K562 (cell line): ENCODE results near the gene TMEM79. TPM values are rescaled to one million over a fixed set of nuclear protein-coding genes. Genes with fewer than 3 reads are reported as not detected.

Source experiments
- CREB3 ChIP-seq: fragments of 450-650 bp; conservative IDR thresholded peaks from 2 replicates; pipeline ENCODE4 v1.6.1; 2016; ENCODE audit warnings: missing genetic modification characterization, low read depth, mild to moderate bottlenecking, missing compliant biosample characterization, moderate library complexity
- E2F3 ChIP-seq: fragments of 250-450 bp; sonication (Bioruptor Pico); IDR thresholded peaks from 2 replicates; pipeline ENCODE4 v1.4.0; 2020; ENCODE audit warnings: mild to moderate bottlenecking
- ELF1 ChIP-seq: fragments of 200-800 bp; sonication (Bioruptor generic); IDR thresholded peaks from 2 replicates; pipeline ENCODE4 v1.6.1; 2016; ENCODE audit warnings: missing genetic modification characterization, missing compliant biosample characterization
- FOXK2 ChIP-seq, 2 experiments: fragments of 450-650 bp; IDR thresholded peaks in 1 of 2; conservative IDR thresholded peaks in 1 of 2; 2 replicates each; pipeline ENCODE4 v1.6.1; 2016; ENCODE audit warnings: low read depth in 2 of 2, mild to moderate bottlenecking in 1 of 2
- GABPA ChIP-seq: fragments of 200-800 bp; sonication (Bioruptor generic); conservative IDR thresholded peaks from 2 replicates; pipeline ENCODE4 v1.6.1; 2016; ENCODE audit warnings: low read depth, missing genetic modification characterization, missing compliant biosample characterization
- HDAC1 ChIP-seq, 2 experiments: fragments of 450-650 bp; IDR thresholded peaks; 2 replicates each; pipeline ENCODE4 v1.6.1; 2016 to 2017; ENCODE audit warnings: inconsistent platforms in 1 of 2, mild to moderate bottlenecking in 1 of 2, moderate library complexity in 1 of 2
- KDM2B ChIP-seq: fragments of 250-450 bp; sonication (Bioruptor Pico); IDR thresholded peaks from 2 replicates; pipeline ENCODE4 v1.8.0; 2021; ENCODE audit warnings: mild to moderate bottlenecking, moderate library complexity
- MBD2 ChIP-seq: sonication (generic); IDR thresholded peaks from 2 replicates; pipeline ENCODE4 v1.6.1; 2016; ENCODE audit warnings: low read depth, borderline replicate concordance
- NCOR1 ChIP-seq: fragments of 450-650 bp; IDR thresholded peaks from 2 replicates; pipeline ENCODE4 v1.6.1; 2016; ENCODE audit warnings: mild to moderate bottlenecking, moderate library complexity
- PHB2 ChIP-seq: fragments of 450-650 bp; IDR thresholded peaks from 2 replicates; pipeline ENCODE4 v1.6.1; 2017; ENCODE audit warnings: low read depth
- RB1 ChIP-seq: fragments of 450-650 bp; IDR thresholded peaks from 2 replicates; pipeline ENCODE4 v1.6.1; 2017; ENCODE audit warnings: low read depth, mild to moderate bottlenecking
- SIN3A ChIP-seq, 2 experiments: fragments of 150-350 bp in 1 of 2; IDR thresholded peaks; 2 replicates each; pipeline ENCODE4 v1.6.1; 2011 to 2016; ENCODE audit warnings: borderline replicate concordance in 2 of 2, low read depth in 2 of 2, low read length in 2 of 2, mild to moderate bottlenecking in 2 of 2, moderate library complexity in 2 of 2; ENCODE audit not compliant: control insufficient read depth in 1 of 2
- TAF9B ChIP-seq: fragments of 450-650 bp; IDR thresholded peaks from 2 replicates; pipeline ENCODE4 v1.6.1; 2018; ENCODE audit warnings: mild to moderate bottlenecking; ENCODE audit not compliant: partially characterized antibody
- TBL1XR1 ChIP-seq, 2 experiments: IDR thresholded peaks; 2 replicates each; pipeline ENCODE4 v1.6.1; 2012; ENCODE audit warnings: improper control_type of control experiment in 2 of 2, low read length in 2 of 2, mild to moderate bottlenecking in 1 of 2
- TFE3 ChIP-seq: fragments of 450-650 bp; formaldehyde crosslinking; IDR thresholded peaks from 2 replicates; pipeline ENCODE4 v1.4.0; 2020; ENCODE audit warnings: mild to moderate bottlenecking, mixed read lengths
- ZBTB9 ChIP-seq: fragments of 450-650 bp; formaldehyde crosslinking; IDR thresholded peaks from 2 replicates; pipeline ENCODE4 v1.4.0; 2020; ENCODE audit warnings: mild to moderate bottlenecking, moderate library complexity
- ZFPM2 ChIP-seq: fragments of 250-450 bp; sonication (Bioruptor Pico); IDR thresholded peaks from 2 replicates; pipeline ENCODE4 v1.5.1; 2022; ENCODE audit warnings: mild to moderate bottlenecking
- ZNF133 ChIP-seq: fragments of 250-450 bp; sonication (Bioruptor Pico); IDR thresholded peaks from 2 replicates; pipeline ENCODE4 v1.4.0; 2020; ENCODE audit warnings: mild to moderate bottlenecking
- ZNF165 ChIP-seq: fragments of 250-450 bp; sonication (Bioruptor Pico); IDR thresholded peaks from 2 replicates; pipeline ENCODE4 v1.4.0; 2020; ENCODE audit warnings: borderline replicate concordance
- ZNF239 ChIP-seq: fragments of 250-450 bp; sonication (Bioruptor Pico); IDR thresholded peaks from 2 replicates; pipeline ENCODE4 v1.4.0; 2020; ENCODE audit warnings: mild to moderate bottlenecking
- ZNF253 ChIP-seq: fragments of 250-450 bp; sonication (Bioruptor Pico); conservative IDR thresholded peaks from 2 replicates; pipeline ENCODE4 v1.6.1; 2021; ENCODE audit warnings: mild to moderate bottlenecking
- ZNF408 ChIP-seq: fragments of 250-450 bp; sonication (Bioruptor Pico); IDR thresholded peaks from 2 replicates; pipeline ENCODE4 v1.4.0; 2020; ENCODE audit warnings: low read depth, mild to moderate bottlenecking, moderate library complexity
- ZNF507 ChIP-seq: conservative IDR thresholded peaks from 2 replicates; pipeline ENCODE4 v1.6.1; 2017; ENCODE audit warnings: missing genetic modification characterization, missing compliant biosample characterization
- ZNF655 ChIP-seq: fragments of 250-450 bp; sonication (Bioruptor Pico); IDR thresholded peaks from 2 replicates; pipeline ENCODE4 v1.5.0; 2021
- polyA plus RNA-seq, 8 experiments: library from polyadenylated mRNA; depleted of rRNA in 4 of 8; stranded (reverse) in 5 of 8; unstranded in 3 of 8; fragments of >200 nt; fragmentation: Nextera tagmentation in 2 of 8; fragmentation: Illumina TruSeq in 1 of 8; extraction: Ambion mirVana in 2 of 8; extraction: Trizol in 1 of 8; gene quantifications; 2 replicates each; pipeline versions ENCODE4 v1.2.1 to v1.2.3, GENCODE V29; 2011 to 2014; ENCODE audit warnings: inconsistent platforms in 1 of 8, missing spikeins in 1 of 8
- total RNA-seq, 7 experiments: library from RNA; depleted of rRNA in 6 of 7; stranded (reverse); fragments of >200 nt in 6 of 7; fragmentation: Illumina TruSeq in 2 of 7; extraction: Trizol in 2 of 7; gene quantifications; 2 replicates each; pipeline versions ENCODE4 v1.2.1 to v1.2.3, GENCODE V29; 2011 to 2021; ENCODE audit warnings: low replicate concordance in 1 of 7

Gene TMEM79
- total and polyA plus RNA-seq, 9 of the 15 experiments (the other 6 are each of a cell fraction or from before 2014, with no cell fraction given) = 0.69 to 6.8 (median 4.0) TPM

- no peak for TF ChIP-seq CREB3 (tag)
- peak; percentile 78 for TF ChIP-seq TAF9B
- peak; percentile 4 to 21; a peak in 2 of 4 replicates for TF ChIP-seq FOXK2 (conservative IDR thresholded peaks at IDR 0.05 in 1 of 2, IDR thresholded peaks at IDR 0.05 in 1 of 2; ENCODE audit: low read depth in 2 of 2)
- peak; percentile 98 for TF ChIP-seq MBD2
- TF ChIP-seq TFE3 (CRISPR knock-in tag) = no peak
- peak; percentile 81 for TF ChIP-seq ELF1 (tag)
- no peak for TF ChIP-seq ZNF408 (CRISPR knock-in tag)
- TF ChIP-seq ZNF133 (CRISPR knock-in tag) = no peak
- no peak for TF ChIP-seq ZFPM2 (CRISPR knock-in tag)
- 0 out of 2 replicates have a peak, but pooled peaks have one; percentile 48 for TF ChIP-seq RB1
- peak; percentile 19; the same call in 1 of the 2 replicates for TF ChIP-seq ZBTB9 (CRISPR knock-in tag)
- TF ChIP-seq ZNF253 = no peak
- TF ChIP-seq ZNF655 (CRISPR knock-in tag) = no peak
- TF ChIP-seq NCOR1 = no peak
- TF ChIP-seq GABPA = peak; percentile 73
- TF ChIP-seq TBL1XR1 (IDR thresholded peaks at IDR 0.05; ENCODE audit: low read length in 2 of 2) = peak in 1 of 2 experiments; percentile 67; a peak in 1 of 4 replicates
- TF ChIP-seq HDAC1 (IDR thresholded peaks at IDR 0.05) = peak in 1 of 2 experiments; percentile 88; a peak in 2 of 4 replicates
- no peak for TF ChIP-seq ZNF507 (tag)
- TF ChIP-seq ZNF165 (CRISPR knock-in tag) = no peak
- peak; percentile 23 to 74; a peak in 1 of 4 replicates for TF ChIP-seq SIN3A (IDR thresholded peaks at IDR 0.05; ENCODE audit: borderline replicate concordance in 2 of 2, control insufficient read depth in 1 of 2, low read depth in 2 of 2, low read length in 2 of 2)
- TF ChIP-seq PHB2 = no peak
- no peak; the same call in 1 of the 2 replicates for TF ChIP-seq ZNF239 (CRISPR knock-in tag)
- TF ChIP-seq KDM2B = 0 out of 2 replicates have a peak, but pooled peaks have one; percentile 18
- 0 out of 2 replicates have a peak, but pooled peaks have one; percentile 30 for TF ChIP-seq E2F3 (CRISPR knock-in tag)
These were observed 54.3 kb downstream of the TMEM79 start, which contains the start of the genes CCT3 and TSACC (continued) for GRCh38 chr1:156338180-156338976.
